DOHH2 (cell line): ENCODE measurements around the gene C6orf52.

Experiments used
- EZH2phosphoT487 ChIP-seq: fragments of 200-600 bp; sonication (generic); IDR thresholded peaks from 2 replicates; pipeline ENCODE4 v1.6.1; 2017; ENCODE audit warnings: borderline replicate concordance, mild to moderate bottlenecking, antibody characterized with exemption, low read length, moderate library complexity, mixed read lengths
- TF ChIP-seq, protein P1 (sequence below): fragments of 200-600 bp; sonication (generic); IDR thresholded peaks from one replicate; pipeline ENCODE4 v1.5.1; 2014; ENCODE audit warnings: antibody characterized with exemption, mild to moderate bottlenecking, low read depth, low read length; ENCODE audit not compliant: poor library complexity, severe bottlenecking

- TF ChIP-seq, protein P1, sequence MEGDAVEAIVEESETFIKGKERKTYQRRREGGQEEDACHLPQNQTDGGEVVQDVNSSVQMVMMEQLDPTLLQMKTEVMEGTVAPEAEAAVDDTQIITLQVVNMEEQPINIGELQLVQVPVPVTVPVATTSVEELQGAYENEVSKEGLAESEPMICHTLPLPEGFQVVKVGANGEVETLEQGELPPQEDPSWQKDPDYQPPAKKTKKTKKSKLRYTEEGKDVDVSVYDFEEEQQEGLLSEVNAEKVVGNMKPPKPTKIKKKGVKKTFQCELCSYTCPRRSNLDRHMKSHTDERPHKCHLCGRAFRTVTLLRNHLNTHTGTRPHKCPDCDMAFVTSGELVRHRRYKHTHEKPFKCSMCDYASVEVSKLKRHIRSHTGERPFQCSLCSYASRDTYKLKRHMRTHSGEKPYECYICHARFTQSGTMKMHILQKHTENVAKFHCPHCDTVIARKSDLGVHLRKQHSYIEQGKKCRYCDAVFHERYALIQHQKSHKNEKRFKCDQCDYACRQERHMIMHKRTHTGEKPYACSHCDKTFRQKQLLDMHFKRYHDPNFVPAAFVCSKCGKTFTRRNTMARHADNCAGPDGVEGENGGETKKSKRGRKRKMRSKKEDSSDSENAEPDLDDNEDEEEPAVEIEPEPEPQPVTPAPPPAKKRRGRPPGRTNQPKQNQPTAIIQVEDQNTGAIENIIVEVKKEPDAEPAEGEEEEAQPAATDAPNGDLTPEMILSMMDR: no peak
- TF ChIP-seq EZH2phosphoT487: no peak
Observed at GRCh38 chr6:10695086-10695657, 756 bp upstream of the C6orf52 start.
